ENCODE data around the gene CITED4.

DNA sequence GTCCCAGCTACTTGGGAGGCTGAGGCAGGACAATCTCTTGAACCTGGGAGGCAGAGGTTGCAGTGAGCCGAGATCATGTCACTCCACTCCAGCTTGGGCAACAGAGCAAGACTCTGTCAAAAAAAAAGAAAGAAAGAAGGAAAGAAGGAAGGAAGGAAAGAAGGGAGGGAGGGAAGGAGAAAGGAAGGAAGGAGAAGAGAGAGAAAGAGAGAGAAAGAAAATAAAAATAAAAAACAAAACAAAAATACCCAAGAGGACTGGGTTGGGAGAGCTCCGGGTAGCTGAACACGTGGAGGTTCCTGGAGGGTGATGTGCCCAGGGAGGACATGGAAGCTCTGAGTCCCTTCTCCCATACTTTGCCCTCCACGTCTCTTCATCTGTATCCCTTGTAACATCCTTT lies 45.7 kb upstream of the CITED4 start:
- TF ChIP-seq POLR2A (IDR thresholded peaks at IDR 0.05) (no peak), CTCF (IDR thresholded peaks at IDR 0.05) (no peak)

Measured in suprapubic skin (tissue), 3 donors.